PC-9 (cell line): ENCODE data around the gene TENT5C.

Experiments
- CTCF ChIP-seq: fragments of 200-600 bp; sonication (generic); conservative IDR thresholded peaks from 2 replicates; pipeline ENCODE4 v1.6.1; 2017; ENCODE audit warnings: mixed run types, antibody characterized with exemption, mild to moderate bottlenecking, moderate library complexity
- EZH2 ChIP-seq: fragments of 200-600 bp; sonication (generic); IDR thresholded peaks from 2 replicates; pipeline ENCODE4 v1.8.0; 2017; ENCODE audit warnings: antibody characterized with exemption, low read depth

- TF ChIP-seq CTCF: no peak
- no peak for TF ChIP-seq EZH2
Observed at GRCh38 chr1:117589544-117589943, 16.3 kb upstream of the TENT5C start.
